GM23338 (cell line): Measurements from ENCODE around the gene LBHD1. TPM values are rescaled to one million over a fixed set of nuclear protein-coding genes. Genes with fewer than 3 reads are reported as not detected.

Experiments
- ATAC-seq: fragments of 200-7000 bp; cut with Tn5 transposase; 3 replicates; pipeline ENCODE4 v1.9.1; 2020
- DNase-seq: peaks from one replicate; pipeline ENCODE4 v3.0.0-alpha.2; 2015; ENCODE audit warnings: low spot score
- H2AFZ ChIP-seq: fragments of 200-600 bp; sonication (generic); 2 replicates; pipeline ENCODE4 v1.8.0; 2016; ENCODE audit warnings: antibody characterized with exemption, mild to moderate bottlenecking, moderate library complexity
- H3F3A ChIP-seq: fragments of 200-600 bp; sonication (generic); replicated peaks from 2 replicates; pipeline ENCODE4 v1.8.0; 2017; ENCODE audit warnings: antibody characterized with exemption, mixed run types, low read depth
- H3K27ac ChIP-seq: fragments of 200-600 bp; sonication (generic); 2 replicates; pipeline ENCODE4 v1.6.1; 2016; ENCODE audit warnings: low read depth
- H3K27me3 ChIP-seq: fragments of 200-600 bp; sonication (generic); 2 replicates; pipeline ENCODE4 v1.8.0; 2016; ENCODE audit warnings: mild to moderate bottlenecking, mixed run types, moderate library complexity; ENCODE audit not compliant: insufficient read depth
- H3K36me3 ChIP-seq: fragments of 200-600 bp; sonication (generic); 2 replicates; pipeline ENCODE4 v1.8.0; 2016; ENCODE audit warnings: mild to moderate bottlenecking; ENCODE audit not compliant: insufficient read depth
- H3K4me1 ChIP-seq: fragments of 200-600 bp; sonication (generic); 2 replicates; pipeline ENCODE4 v1.8.0; 2016; ENCODE audit warnings: mild to moderate bottlenecking, moderate library complexity; ENCODE audit not compliant: insufficient read depth
- H3K4me2 ChIP-seq: fragments of 200-600 bp; sonication (generic); 2 replicates; pipeline ENCODE4 v1.7.1; 2017; ENCODE audit warnings: mixed run types
- H3K4me3 ChIP-seq: fragments of 200-600 bp; sonication (generic); 2 replicates; pipeline ENCODE4 v1.6.1; 2016; ENCODE audit warnings: mixed run types
- H3K79me2 ChIP-seq: fragments of 200-600 bp; sonication (generic); replicated peaks from 2 replicates; pipeline ENCODE4 v1.8.0; 2017; ENCODE audit warnings: mild to moderate bottlenecking; ENCODE audit not compliant: insufficient read depth
- H3K9me2 ChIP-seq: fragments of 200-600 bp; sonication (generic); 2 replicates; pipeline ENCODE4 v1.8.0; 2017; ENCODE audit not compliant: insufficient read depth
- H4K20me1 ChIP-seq: fragments of 200-600 bp; sonication (generic); replicated peaks from 2 replicates; pipeline ENCODE4 v1.8.0; 2017; ENCODE audit warnings: mild to moderate bottlenecking; ENCODE audit not compliant: insufficient read depth
- H3K27ac Mint-ChIP-seq: 2 replicates; pipeline ENCODE4 v1.8.0; 2020; ENCODE audit warnings: inconsistent platforms, mild to moderate bottlenecking, moderate library complexity, mixed read lengths
- H3K27me3 Mint-ChIP-seq: 3 replicates; pipeline ENCODE4 v1.8.0; 2022; ENCODE audit warnings: low read depth, mild to moderate bottlenecking, moderate library complexity, mixed read lengths, inconsistent platforms; ENCODE audit not compliant: insufficient read depth, poor library complexity
- H3K36me3 Mint-ChIP-seq: 3 replicates; pipeline ENCODE4 v1.8.0; 2021; ENCODE audit warnings: low read depth, mild to moderate bottlenecking, inconsistent platforms, moderate library complexity, mixed read lengths
- H3K4me1 Mint-ChIP-seq: 3 replicates; pipeline ENCODE4 v1.8.0; 2020; ENCODE audit warnings: mild to moderate bottlenecking, inconsistent platforms, mixed read lengths
- H3K4me3 Mint-ChIP-seq: 3 replicates; pipeline ENCODE4 v1.8.0; 2021; ENCODE audit warnings: moderate library complexity, mild to moderate bottlenecking, inconsistent platforms, mixed read lengths
- H3K9me3 Mint-ChIP-seq: 3 replicates; pipeline ENCODE4 v1.8.0; 2020; ENCODE audit warnings: moderate library complexity, mild to moderate bottlenecking, inconsistent platforms, mixed read lengths
- CREB1 ChIP-seq: fragments of 250-450 bp; sonication (Bioruptor Pico); IDR thresholded peaks from 2 replicates; pipeline ENCODE4 v1.5.0; 2020; ENCODE audit warnings: low read depth, mild to moderate bottlenecking, moderate library complexity
- CTCF ChIP-seq, 2 experiments: fragments of 200-600 bp in 1 of 2; sonication (generic) in 1 of 2; conservative IDR thresholded peaks; 2 replicates each; pipeline versions ENCODE4 v1.5.1 to v1.6.1; 2016 to 2017; ENCODE audit warnings: antibody characterized with exemption in 2 of 2, low read depth in 2 of 2, mild to moderate bottlenecking in 2 of 2, moderate library complexity in 1 of 2
- ETS1 ChIP-seq: IDR thresholded peaks from 2 replicates; pipeline ENCODE4 v1.6.1; 2016; ENCODE audit warnings: antibody characterized with exemption
- EZH2 ChIP-seq: fragments of 200-600 bp; sonication (generic); IDR thresholded peaks from one replicate; pipeline ENCODE4 v1.8.0; 2017; ENCODE audit warnings: antibody characterized with exemption, mild to moderate bottlenecking, low read depth; ENCODE audit not compliant: unreplicated experiment
- EZH2phosphoT487 ChIP-seq: fragments of 200-600 bp; sonication (generic); IDR thresholded peaks from one replicate; pipeline ENCODE4 v1.8.1; 2018; ENCODE audit warnings: antibody characterized with exemption; ENCODE audit not compliant: unreplicated experiment
- NANOG ChIP-seq: IDR thresholded peaks from 2 replicates; pipeline ENCODE4 v1.6.1; 2016; ENCODE audit warnings: antibody characterized with exemption, borderline replicate concordance
- POLR2AphosphoS5 ChIP-seq: IDR thresholded peaks from 2 replicates; pipeline ENCODE4 v1.6.1; 2016; ENCODE audit warnings: antibody characterized with exemption, low read depth
- REST ChIP-seq: IDR thresholded peaks from one replicate; pipeline ENCODE4 v1.6.1; 2018; ENCODE audit warnings: antibody characterized with exemption; ENCODE audit not compliant: unreplicated experiment
- ZNF114 ChIP-seq: fragments of 250-450 bp; sonication (Bioruptor Pico); IDR thresholded peaks from 2 replicates; pipeline ENCODE4 v1.5.0; 2020; ENCODE audit warnings: mild to moderate bottlenecking, moderate library complexity
- ZNF331 ChIP-seq: fragments of 250-450 bp; sonication (Bioruptor Pico); IDR thresholded peaks from 2 replicates; pipeline ENCODE4 v1.5.0; 2020; ENCODE audit warnings: low read depth, mild to moderate bottlenecking, moderate library complexity
- polyA plus RNA-seq: library from polyadenylated mRNA; unstranded; fragments of >200 nt; fragmentation: Nextera tagmentation; extraction: Ambion mirVana; gene quantifications from 2 replicates; pipeline ENCODE4 v1.2.1, GENCODE V29; 2016
- total RNA-seq: library from RNA; depleted of rRNA; stranded (reverse); fragments of >200 nt; shearing (Covaris generic); gene quantifications from 2 replicates; pipeline ENCODE4 v1.2.3, GENCODE V29; 2014

The LBHD1 gene
- total and polyA plus RNA-seq, 2 experiments from 2014 or later, result 2.8 to 2.9 TPM

GRCh38 chr11:62627713-62628112 is 44.4 kb downstream of the LBHD1 start:
- peaks cover 20% of the 10 kb centered on the region for H3F3A ChIP-seq
- H3K9me2 ChIP-seq, result no peaks in the 10 kb centered on the region
- H2AFZ ChIP-seq, result no peak overlapping the region
- TF ChIP-seq EZH2phosphoT487 (no peak), CTCF (conservative IDR thresholded peaks at IDR 0.05; ENCODE audit: low read depth in 2 of 2) (no peak)
- peaks cover 48% of the 10 kb centered on the region for H3K36me3 ChIP-seq
- no peak for DNase-seq
- Mint-ChIP-seq H3K4me3 (no peak overlapping the region), H3K36me3 (peaks cover 80% of the 10 kb centered on the region), H3K27me3 (peaks cover 9% of the 10 kb centered on the region), H3K27ac (no peak overlapping the region), H3K9me3 (no peaks in the 10 kb centered on the region), H3K4me1 (no peaks in the 10 kb centered on the region)
- no peaks in the 10 kb centered on the region for H3K79me2 ChIP-seq
- H3K4me1 ChIP-seq, result no peaks in the 10 kb centered on the region
- peaks cover 3% of the 10 kb centered on the region; the same call in 1 of the 2 replicates for H4K20me1 ChIP-seq
- H3K27me3 ChIP-seq, result no peaks in the 10 kb centered on the region
- peak; percentile 34; the same call in 2 of the 3 replicates for ATAC-seq
- no peak overlapping the region for H3K4me2 ChIP-seq
- H3K4me3 ChIP-seq, result no peak overlapping the region
- no peak overlapping the region for H3K27ac ChIP-seq

GRCh38 chr11:62622476-62623089 is 49.5 kb downstream of the LBHD1 start:
- peaks cover 11% of the 10 kb centered on the region for H3K27me3 Mint-ChIP-seq
- peak overlapping the region; percentile 87 for H3K4me3 ChIP-seq
- TF ChIP-seq ETS1, result no peak
- TF ChIP-seq CREB1 (CRISPR knock-in tag), result no peak
- no peak for TF ChIP-seq ZNF331 (CRISPR knock-in tag)
- TF ChIP-seq CTCF (conservative IDR thresholded peaks at IDR 0.05; ENCODE audit: low read depth in 2 of 2), result no peak
- no peak for TF ChIP-seq EZH2
- TF ChIP-seq POLR2AphosphoS5, result no peak
- no peak for TF ChIP-seq REST
- TF ChIP-seq EZH2phosphoT487, result no peak
- no peak for TF ChIP-seq ZNF114
- no peak for TF ChIP-seq NANOG

More at GRCh38 chr11:62622476-62623089, 49.5 kb downstream of the LBHD1 start:
- Histone ChIP-seq H3F3A (peaks cover 39% of the 10 kb centered on the region), H3K9me2 (no peaks in the 10 kb centered on the region), H3K79me2 (peaks cover 8% of the 10 kb centered on the region; the same call in 1 of the 2 replicates), H3K4me2 (peak overlapping the region; percentile 68), H3K27ac (peak overlapping the region; percentile 88), H2AFZ (no peak overlapping the region), H4K20me1 (no peaks in the 10 kb centered on the region), H3K4me1 (peaks cover 12% of the 10 kb centered on the region), H3K27me3 (no peaks in the 10 kb centered on the region), H3K36me3 (peaks cover 17% of the 10 kb centered on the region)
- no peaks in the 10 kb centered on the region for H3K9me3 Mint-ChIP-seq
- H3K27ac Mint-ChIP-seq, result peak overlapping the region; percentile 96
- H3K4me3 Mint-ChIP-seq, result peak overlapping the region; percentile 94
- peak; percentile 57 for DNase-seq
- ATAC-seq, result no peak
- H3K36me3 Mint-ChIP-seq, result peaks cover 35% of the 10 kb centered on the region
- peaks cover 16% of the 10 kb centered on the region for H3K4me1 Mint-ChIP-seq
